Activated naive CD8-positive, alpha-beta T cell treated with anti-CD3 and anti-CD28 coated beads, Interleukin-2, amount 10 ng/mL, durations not matched to agents 7 days and 5 days (primary cell): ENCODE measurements around the gene RANBP1. TPM values are rescaled to one million over a fixed set of nuclear protein-coding genes. Genes with fewer than 3 reads are reported as not detected.

Experiments
- ATAC-seq: fragments of 150-1000 bp; cut with Tn5 transposase; one replicate; pipeline ENCODE4 v1.10.0; 2021; ENCODE audit warnings: low read depth, moderate library complexity
- POLR2A ChIA-PET: fragments of 350-600 bp; sonication (Branson Sonifier 250); formaldehyde crosslinking; loops from one replicate; lab custom pipeline; 2021; ENCODE audit warnings: antibody characterized with exemption; lab: Charles Lee
- DNase-seq: peaks from one replicate; pipeline ENCODE4 v3.0.0; 2021
- H3K27ac Mint-ChIP-seq: one replicate; pipeline ENCODE4 v1.8.0; 2022; ENCODE audit warnings: mild to moderate bottlenecking, mixed read lengths
- H3K27me3 Mint-ChIP-seq: one replicate; pipeline ENCODE4 v1.8.0; 2022; ENCODE audit warnings: mild to moderate bottlenecking, moderate library complexity, mixed read lengths
- H3K36me3 Mint-ChIP-seq: one replicate; pipeline ENCODE4 v1.8.0; 2021; ENCODE audit warnings: mild to moderate bottlenecking, mixed read lengths
- H3K4me1 Mint-ChIP-seq: one replicate; pipeline ENCODE4 v1.8.0; 2021; ENCODE audit warnings: mixed read lengths
- H3K4me3 Mint-ChIP-seq: one replicate; pipeline ENCODE4 v1.8.0; 2022; ENCODE audit warnings: mild to moderate bottlenecking, moderate library complexity, mixed read lengths
- H3K9me3 Mint-ChIP-seq: one replicate; pipeline ENCODE4 v1.8.0; 2021; ENCODE audit warnings: mixed read lengths
- total RNA-seq, 2 experiments: library from RNA; stranded (reverse); gene quantifications; one replicate each; pipeline ENCODE4 v1.2.3, GENCODE V29; 2021

RANBP1 gene
- total RNA-seq, 2 experiments from 2014 or later = 190 to 203 TPM

- peaks cover 20% of the 10 kb centered on the region for H3K4me1 Mint-ChIP-seq
- DNase-seq (no peak), ATAC-seq (no peak)
- POLR2A ChIA-PET = interaction anchor here (2.3 kb wide), 1 partner anchor 11 kb away, joined by 6 read pairs; the partner anchor contains the start of gene TRMT2A
- H3K27ac Mint-ChIP-seq = no peak overlapping the region
- no peaks in the 10 kb centered on the region for H3K27me3 Mint-ChIP-seq
- H3K4me3 Mint-ChIP-seq = no peak overlapping the region
- peaks cover 3% of the 10 kb centered on the region for H3K36me3 Mint-ChIP-seq
- H3K9me3 Mint-ChIP-seq = no peaks in the 10 kb centered on the region
Measured at GRCh38 chr22:20106849-20107237, 9.1 kb upstream of the RANBP1 start.

- Mint-ChIP-seq H3K9me3 (no peaks in the 10 kb centered on the region), H3K36me3 (peaks cover 6% of the 10 kb centered on the region), H3K4me1 (peaks cover 20% of the 10 kb centered on the region), H3K4me3 (no peak overlapping the region), H3K27me3 (no peaks in the 10 kb centered on the region), H3K27ac (peak overlapping the region; percentile 33)
- POLR2A ChIA-PET = interaction anchor here (2.3 kb wide), 1 partner anchor 10 kb away, joined by 6 read pairs; the partner anchor contains the start of gene TRMT2A
- ATAC-seq (no peak), DNase-seq (no peak)
Measured at GRCh38 chr22:20107471-20107901, 8.4 kb upstream of the RANBP1 start.

DNA sequence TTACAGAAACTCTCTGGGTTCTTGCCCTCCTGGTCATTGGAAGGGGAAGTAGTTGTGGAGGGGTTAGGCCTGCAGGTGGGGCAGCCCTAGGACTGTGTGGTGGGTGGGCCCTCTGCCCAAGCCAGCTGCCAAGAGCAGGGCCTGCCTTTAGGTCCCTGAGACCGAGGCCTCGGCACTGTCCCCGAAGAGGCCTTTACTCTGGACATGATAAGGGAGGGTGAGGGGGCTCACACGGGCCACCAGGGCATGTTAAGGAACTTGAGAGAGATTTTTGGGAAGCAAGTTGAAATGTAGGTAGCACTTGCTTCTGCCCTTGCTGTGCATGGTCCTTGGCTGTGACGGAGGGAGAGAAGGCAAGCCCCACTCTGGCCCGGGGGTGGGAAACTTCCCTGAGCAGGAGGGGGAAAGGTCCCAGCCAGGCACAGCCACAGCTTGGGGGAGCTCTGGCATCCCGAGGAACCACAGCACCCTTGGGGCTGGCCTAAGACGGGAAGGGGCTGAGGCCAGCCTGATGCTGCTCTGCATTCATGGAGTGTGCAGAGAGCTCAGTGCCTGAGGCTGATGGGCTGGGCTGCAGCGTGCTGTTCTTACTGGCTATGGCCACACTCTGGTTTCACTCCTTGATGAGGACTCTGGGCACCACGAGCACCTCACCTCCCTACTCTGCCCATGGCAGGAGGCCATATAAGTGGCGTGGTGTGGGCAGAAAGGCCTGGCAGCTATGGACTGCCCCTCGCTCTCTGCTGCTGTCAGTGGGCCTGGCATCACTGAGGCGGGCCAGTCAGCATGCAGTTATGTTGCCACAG lies 7.8 kb upstream of the RANBP1 start:
- Mint-ChIP-seq H3K27ac (peak overlapping the region; percentile 33), H3K36me3 (peaks cover 6% of the 10 kb centered on the region), H3K4me3 (no peak overlapping the region), H3K9me3 (no peaks in the 10 kb centered on the region), H3K4me1 (peaks cover 20% of the 10 kb centered on the region), H3K27me3 (no peaks in the 10 kb centered on the region)
- POLR2A ChIA-PET = interaction anchor here (1.4 to 2.3 kb wide), 2 partner anchors 9 to 12 kb away, joined by 4 to 6 read pairs; partner anchors contain the start of gene TRMT2A
- ATAC-seq (no peak), DNase-seq (no peak)

DNA sequence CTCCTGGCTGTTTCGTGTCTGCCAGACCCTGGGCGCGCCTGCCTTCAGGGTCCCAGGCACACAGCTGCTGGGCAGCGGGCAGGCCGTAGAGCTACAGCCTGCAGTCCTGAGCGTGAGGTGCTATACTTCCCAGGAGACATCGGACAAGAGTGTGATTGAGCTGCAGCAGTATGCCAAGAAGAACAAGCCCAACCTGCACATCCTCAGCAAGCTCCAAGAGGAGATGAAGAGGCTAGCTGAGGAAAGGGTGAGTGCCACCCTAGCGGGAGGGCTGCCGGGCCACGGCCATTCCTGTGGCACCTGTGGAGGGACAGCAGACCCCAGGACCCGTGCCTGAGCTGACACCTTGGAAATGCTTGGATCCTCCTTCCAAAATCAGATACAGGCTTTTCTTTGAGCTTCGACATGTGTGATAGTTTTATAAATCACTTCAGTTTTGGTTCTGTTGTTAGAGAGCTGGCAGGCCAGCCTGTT lies 7.1 kb upstream of the RANBP1 start:
- POLR2A ChIA-PET = interaction anchor here (0.8 to 2.3 kb wide), 5 partner anchors 8 to 88 kb away, joined by 3 to 6 read pairs (median 4); partner anchors contain the start of gene TRMT2A
- ATAC-seq (no peak), DNase-seq (no peak)
- Mint-ChIP-seq H3K9me3 (no peaks in the 10 kb centered on the region), H3K4me1 (peaks cover 17% of the 10 kb centered on the region), H3K27me3 (no peaks in the 10 kb centered on the region), H3K4me3 (no peak overlapping the region), H3K36me3 (peaks cover 4% of the 10 kb centered on the region), H3K27ac (peak overlapping the region; percentile 20)

- POLR2A ChIA-PET = interaction anchor here (0.8 to 3.3 kb wide), 5 partner anchors 9 to 89 kb away, joined by 3 to 20 read pairs (median 4); no protein-coding TSS in a partner anchor
- peak overlapping the region; percentile 48 for H3K27ac Mint-ChIP-seq
- ATAC-seq = no peak
- H3K36me3 Mint-ChIP-seq = peaks cover 4% of the 10 kb centered on the region
- no peaks in the 10 kb centered on the region for H3K9me3 Mint-ChIP-seq
- H3K27me3 Mint-ChIP-seq = no peaks in the 10 kb centered on the region
- no peak for DNase-seq
- H3K4me1 Mint-ChIP-seq = peaks cover 22% of the 10 kb centered on the region
- no peak overlapping the region for H3K4me3 Mint-ChIP-seq
Measured at GRCh38 chr22:20109411-20110358, 6.2 kb upstream of the RANBP1 start.

GRCh38 chr22:20110359-20110985 lies 5.4 kb upstream of the RANBP1 start:
- Mint-ChIP-seq H3K27me3 (no peaks in the 10 kb centered on the region), H3K36me3 (peaks cover 6% of the 10 kb centered on the region), H3K4me3 (no peak overlapping the region)

DNA sequence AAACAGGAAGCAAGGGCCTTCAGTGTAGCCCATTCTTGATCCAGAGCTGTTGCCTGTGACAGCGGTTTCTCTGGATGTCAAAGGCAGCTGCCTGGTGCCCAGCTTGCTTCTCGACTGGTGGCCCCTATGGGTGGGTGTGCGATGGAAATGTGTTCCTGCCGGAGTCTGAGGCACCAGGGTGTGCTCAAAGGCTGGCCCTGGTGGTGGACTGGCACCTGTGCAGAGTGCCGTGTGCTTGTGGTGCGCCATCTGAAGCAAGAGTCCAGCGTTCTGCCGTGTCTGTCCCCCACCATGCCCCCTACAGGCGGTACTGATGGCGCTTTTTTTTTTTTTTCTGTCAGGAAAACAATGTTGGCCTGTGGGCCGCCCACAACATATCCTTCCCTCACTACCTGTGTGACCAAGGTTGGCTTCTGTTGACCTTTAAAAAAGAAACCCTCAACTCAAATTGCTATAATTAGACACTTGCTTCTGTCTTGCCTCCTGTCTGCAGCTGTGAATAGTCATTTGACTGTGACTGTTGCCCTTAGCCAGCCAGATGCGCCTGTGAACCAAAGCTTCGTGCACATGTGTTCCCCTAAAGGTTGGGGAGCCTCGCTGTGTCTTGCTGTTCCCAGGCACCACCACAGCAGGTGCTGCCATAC lies 4.7 kb upstream of the RANBP1 start:
- Mint-ChIP-seq H3K36me3 (peaks cover 5% of the 10 kb centered on the region), H3K27me3 (no peaks in the 10 kb centered on the region), H3K27ac (peak overlapping the region; percentile 93), H3K4me3 (peak overlapping the region; percentile 22), H3K9me3 (no peaks in the 10 kb centered on the region), H3K4me1 (peaks cover 25% of the 10 kb centered on the region)
- DNase-seq (peak; percentile 58), ATAC-seq (peak; percentile 70)
- POLR2A ChIA-PET = interaction anchor here (1.4 to 3.3 kb wide), 3 partner anchors 10 to 90 kb away, joined by 3 to 20 read pairs (median 8); partner anchors contain the start of gene TANGO2

More at GRCh38 chr22:20110359-20110985, 5.4 kb upstream of the RANBP1 start:
- POLR2A ChIA-PET = interaction anchor here (1.4 to 3.3 kb wide), 3 partner anchors 9 to 90 kb away, joined by 3 to 20 read pairs (median 8); partner anchors contain the start of gene TANGO2
- no peak for ATAC-seq
- H3K4me1 Mint-ChIP-seq = peaks cover 25% of the 10 kb centered on the region
- H3K27ac Mint-ChIP-seq = peak overlapping the region; percentile 93
- H3K9me3 Mint-ChIP-seq = no peaks in the 10 kb centered on the region
- no peak for DNase-seq

GRCh38 chr22:20111689-20112622 lies 3.9 kb upstream of the RANBP1 start:
- Mint-ChIP-seq H3K4me1 (peaks cover 25% of the 10 kb centered on the region), H3K9me3 (no peaks in the 10 kb centered on the region), H3K36me3 (peaks cover 8% of the 10 kb centered on the region), H3K4me3 (peak overlapping the region; percentile 71), H3K27ac (peak overlapping the region; percentile 93), H3K27me3 (no peaks in the 10 kb centered on the region)
- no peak for DNase-seq
- ATAC-seq = no peak
- POLR2A ChIA-PET = interaction anchor here (0.7 to 3.3 kb wide), 4 partner anchors 11 to 91 kb away, joined by 3 to 20 read pairs (median 6); partner anchors contain the start of gene TANGO2

- H3K27me3 Mint-ChIP-seq = no peaks in the 10 kb centered on the region
- peaks cover 8% of the 10 kb centered on the region for H3K36me3 Mint-ChIP-seq
- DNase-seq (no peak), ATAC-seq (no peak)
- H3K4me1 Mint-ChIP-seq = peaks cover 25% of the 10 kb centered on the region
- H3K9me3 Mint-ChIP-seq = no peaks in the 10 kb centered on the region
- POLR2A ChIA-PET = interaction anchor here (0.5 to 3.3 kb wide), 3 partner anchors 12 to 1960 kb away, joined by 3 to 20 read pairs (median 8); partner anchors contain the start of gene TANGO2
- peak overlapping the region; percentile 93 for H3K27ac Mint-ChIP-seq
- H3K4me3 Mint-ChIP-seq = no peak overlapping the region
Measured at GRCh38 chr22:20112623-20113511, 3.0 kb upstream of the RANBP1 start.

DNA sequence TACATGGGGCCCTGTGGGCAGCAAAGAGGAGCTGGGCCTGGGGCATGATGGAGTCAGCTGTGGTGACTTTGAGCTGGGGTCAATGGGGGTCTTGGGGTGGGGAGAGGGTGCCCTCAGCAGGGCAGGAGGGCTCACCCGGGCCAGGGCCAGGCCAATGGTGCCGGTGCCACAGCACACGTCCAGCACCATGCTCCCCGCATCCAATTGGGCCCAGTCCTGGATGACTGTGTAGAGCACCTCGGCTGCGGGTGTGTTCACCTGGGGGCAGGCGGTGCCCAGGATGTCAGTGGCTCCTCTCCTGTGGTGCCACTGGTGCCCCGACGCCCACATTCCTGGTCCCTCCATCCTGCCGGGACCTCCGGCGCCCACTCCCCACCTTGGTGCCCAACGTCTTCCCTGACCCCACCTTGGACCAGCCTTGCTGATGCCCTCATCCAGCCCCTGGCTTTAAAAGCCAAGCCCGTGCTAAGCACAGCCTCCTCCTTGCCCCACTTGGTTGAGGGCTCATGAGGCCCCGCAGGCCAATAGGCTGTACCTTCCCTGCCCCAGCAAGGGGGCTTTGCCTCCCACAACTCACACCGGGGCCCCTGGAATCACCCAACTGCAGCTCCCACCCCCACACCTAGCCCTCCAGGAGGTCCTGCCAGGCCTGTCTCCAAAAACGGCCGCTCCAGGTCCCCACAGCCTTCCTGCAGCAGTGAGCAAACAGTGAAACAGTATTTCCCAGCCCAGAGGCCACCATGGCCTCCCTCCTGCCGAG lies 2.2 kb upstream of the RANBP1 start:
- Mint-ChIP-seq H3K27ac (peak overlapping the region; percentile 62), H3K9me3 (no peaks in the 10 kb centered on the region), H3K4me1 (peaks cover 28% of the 10 kb centered on the region), H3K27me3 (no peaks in the 10 kb centered on the region), H3K4me3 (no peak overlapping the region), H3K36me3 (peaks cover 11% of the 10 kb centered on the region)
- DNase-seq = no peak
- POLR2A ChIA-PET = no interaction called here
- no peak for ATAC-seq
